Hippocampal formation (tissue), 2 donors: Measurements from ENCODE around the gene DCP2.

Source experiments
- DNase-seq, 2 donors: peaks; one replicate each; lab custom pipeline; 2025; lab: John Stamatoyannopoulos, UW

Gene DCP2

GRCh38 chr5:113044776-113045465, 68.3 kb downstream of the DCP2 start:
- no peak for DNase-seq

GRCh38 chr5:113047234-113047633, 70.6 kb downstream of the DCP2 start:
- no peak for DNase-seq

- peak in 1 of 2 donors; percentile 21 for DNase-seq
Observed at GRCh38 chr5:113047733-113048652, 71.4 kb downstream of the DCP2 start.

GRCh38 chr5:113048931-113049330, 72.3 kb downstream of the DCP2 start:
- no peak for DNase-seq

- no peak for DNase-seq
Observed at GRCh38 chr5:113050721-113051382, 74.3 kb downstream of the DCP2 start.

- DNase-seq: no peak
Observed at GRCh38 chr5:113052041-113052795, 75.6 kb downstream of the DCP2 start.

GRCh38 chr5:113053511-113053995, 77.0 kb downstream of the DCP2 start:
- no peak for DNase-seq

- no peak for DNase-seq
Observed at GRCh38 chr5:113054899-113055298, 78.3 kb downstream of the DCP2 start.

GRCh38 chr5:113056988-113057387, 80.4 kb downstream of the DCP2 start:
- DNase-seq: no peak

- no peak for DNase-seq
Observed at GRCh38 chr5:113057557-113057984, 81.0 kb downstream of the DCP2 start.

- no peak for DNase-seq
Observed at GRCh38 chr5:113058269-113058668, 81.7 kb downstream of the DCP2 start.

- no peak for DNase-seq
Observed at GRCh38 chr5:113058706-113059226, 82.2 kb downstream of the DCP2 start.

- no peak for DNase-seq
Observed at GRCh38 chr5:113059232-113060040, 82.8 kb downstream of the DCP2 start.

- DNase-seq: no peak
Observed at GRCh38 chr5:113060408-113061025, 83.9 kb downstream of the DCP2 start.

- DNase-seq: no peak
Observed at GRCh38 chr5:113061846-113062780, 85.5 kb downstream of the DCP2 start.

- no peak for DNase-seq
Observed at GRCh38 chr5:113062869-113063508, 86.4 kb downstream of the DCP2 start.

- no peak for DNase-seq
Observed at GRCh38 chr5:113063927-113064326, 87.3 kb downstream of the DCP2 start.

- no peak for DNase-seq
Observed at GRCh38 chr5:113064806-113065205, 88.2 kb downstream of the DCP2 start.
